ENCODE measurements around the gene GALNT14.

GALNT14 gene

DNA sequence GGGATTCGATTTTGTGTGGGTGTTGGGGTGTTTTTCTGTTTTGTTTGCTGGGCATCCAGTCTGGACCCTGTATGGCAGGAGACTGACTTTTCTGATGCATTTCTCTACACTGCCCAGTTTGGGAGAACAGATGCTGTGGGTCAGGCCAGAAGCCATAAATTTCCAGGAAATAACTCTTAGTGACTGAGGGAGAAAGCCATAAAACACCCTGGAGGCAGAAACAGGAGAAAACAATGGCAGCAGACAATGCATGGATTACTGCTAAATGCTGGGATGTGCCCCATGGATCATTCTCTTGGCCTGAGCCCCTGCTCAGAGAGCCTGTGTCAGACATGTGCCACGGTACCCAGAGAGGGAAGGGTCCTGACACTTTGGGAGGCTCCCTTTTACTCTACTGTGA lies 197.4 kb downstream of the GALNT14 start:
- Histone ChIP-seq H3K9ac (ENCODE audit: low read length) (no peak overlapping the region), H3K9me3 (ENCODE audit: control insufficient read depth, insufficient read depth, low read depth, low read length) (no peaks in the 10 kb centered on the region), H3K36me3 (ENCODE audit: control insufficient read depth, insufficient read depth, low read length) (no peaks in the 10 kb centered on the region), H3K27ac (ENCODE audit: low read depth, low read length) (no peak overlapping the region), H3K4me3 (ENCODE audit: low read depth, low read length) (no peak overlapping the region), H3K27me3 (ENCODE audit: control insufficient read depth, insufficient read depth, low read length) (no peaks in the 10 kb centered on the region), H3K4me1 (ENCODE audit: control insufficient read depth, insufficient read depth, low read length) (peaks cover 48% of the 10 kb centered on the region)

GRCh38 chr2:30939364-30939763 lies 198.9 kb downstream of the GALNT14 start:
- Histone ChIP-seq H3K4me1 (ENCODE audit: control insufficient read depth, insufficient read depth, low read length) (peaks cover 48% of the 10 kb centered on the region), H3K9ac (ENCODE audit: low read length) (no peak overlapping the region), H3K4me3 (ENCODE audit: low read depth, low read length) (no peak overlapping the region), H3K9me3 (ENCODE audit: control insufficient read depth, insufficient read depth, low read depth, low read length) (no peaks in the 10 kb centered on the region), H3K36me3 (ENCODE audit: control insufficient read depth, insufficient read depth, low read length) (no peaks in the 10 kb centered on the region), H3K27ac (ENCODE audit: low read depth, low read length) (no peak overlapping the region), H3K27me3 (ENCODE audit: control insufficient read depth, insufficient read depth, low read length) (no peaks in the 10 kb centered on the region)

GRCh38 chr2:30938196-30938595 lies 200.0 kb downstream of the GALNT14 start:
- no peaks in the 10 kb centered on the region for H3K36me3 ChIP-seq (ENCODE audit: control insufficient read depth, insufficient read depth, low read length)
- no peaks in the 10 kb centered on the region for H3K27me3 ChIP-seq (ENCODE audit: control insufficient read depth, insufficient read depth, low read length)
- H3K4me1 ChIP-seq (ENCODE audit: control insufficient read depth, insufficient read depth, low read length): peaks cover 48% of the 10 kb centered on the region
- H3K9ac ChIP-seq (ENCODE audit: low read length): no peak overlapping the region
- H3K4me3 ChIP-seq (ENCODE audit: low read depth, low read length): no peak overlapping the region
- H3K27ac ChIP-seq (ENCODE audit: low read depth, low read length): no peak overlapping the region
- H3K9me3 ChIP-seq (ENCODE audit: control insufficient read depth, insufficient read depth, low read depth, low read length): no peaks in the 10 kb centered on the region

- no peaks in the 10 kb centered on the region for H3K9me3 ChIP-seq (ENCODE audit: control insufficient read depth, insufficient read depth, low read depth, low read length)
- H3K4me3 ChIP-seq (ENCODE audit: low read depth, low read length): no peak overlapping the region
- H3K27me3 ChIP-seq (ENCODE audit: control insufficient read depth, insufficient read depth, low read length): no peaks in the 10 kb centered on the region
- no peak overlapping the region for H3K27ac ChIP-seq (ENCODE audit: low read depth, low read length)
- no peak overlapping the region for H3K9ac ChIP-seq (ENCODE audit: low read length)
- H3K4me1 ChIP-seq (ENCODE audit: control insufficient read depth, insufficient read depth, low read length): peaks cover 38% of the 10 kb centered on the region
- H3K36me3 ChIP-seq (ENCODE audit: control insufficient read depth, insufficient read depth, low read length): no peaks in the 10 kb centered on the region
Observed at GRCh38 chr2:30936977-30937376, 201.3 kb downstream of the GALNT14 start.

DNA sequence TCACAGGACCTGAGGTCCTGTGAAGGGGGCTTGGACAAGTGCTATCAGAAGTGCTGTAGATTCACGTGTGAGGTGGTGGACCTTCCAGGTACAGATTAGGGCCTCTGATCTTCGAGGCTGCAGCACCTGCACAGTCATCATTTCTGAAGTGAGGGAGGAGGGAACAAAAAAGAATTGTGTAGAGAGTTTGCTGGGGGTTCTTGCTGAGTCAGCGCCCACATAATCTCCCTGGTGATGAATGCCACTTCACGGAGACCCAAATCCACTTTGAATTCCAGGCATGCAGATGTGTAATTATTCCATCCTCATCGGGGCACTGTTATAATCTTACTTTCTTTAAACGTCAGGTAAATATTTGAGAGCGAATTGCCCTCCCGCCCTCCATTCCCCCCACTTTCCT lies 202.4 kb downstream of the GALNT14 start:
- no peaks in the 10 kb centered on the region for H3K36me3 ChIP-seq (ENCODE audit: control insufficient read depth, insufficient read depth, low read length)

GRCh38 chr2:30934066-30934465 lies 204.2 kb downstream of the GALNT14 start:
- H3K4me1 ChIP-seq (ENCODE audit: control insufficient read depth, insufficient read depth, low read length): peaks cover 24% of the 10 kb centered on the region
- H3K9me3 ChIP-seq (ENCODE audit: control insufficient read depth, insufficient read depth, low read depth, low read length): no peaks in the 10 kb centered on the region
- no peak overlapping the region for H3K4me3 ChIP-seq (ENCODE audit: low read depth, low read length)
- no peaks in the 10 kb centered on the region for H3K36me3 ChIP-seq (ENCODE audit: control insufficient read depth, insufficient read depth, low read length)
- no peaks in the 10 kb centered on the region for H3K27me3 ChIP-seq (ENCODE audit: control insufficient read depth, insufficient read depth, low read length)
- no peak overlapping the region for H3K27ac ChIP-seq (ENCODE audit: low read depth, low read length)
- no peak overlapping the region for H3K9ac ChIP-seq (ENCODE audit: low read length)

More for the DNA sequence above, 202.4 kb downstream of the GALNT14 start:
- no peak overlapping the region for H3K9ac ChIP-seq (ENCODE audit: low read length)
- H3K27ac ChIP-seq (ENCODE audit: low read depth, low read length): no peak overlapping the region
- no peaks in the 10 kb centered on the region for H3K27me3 ChIP-seq (ENCODE audit: control insufficient read depth, insufficient read depth, low read length)
- H3K4me3 ChIP-seq (ENCODE audit: low read depth, low read length): no peak overlapping the region
- peaks cover 29% of the 10 kb centered on the region for H3K4me1 ChIP-seq (ENCODE audit: control insufficient read depth, insufficient read depth, low read length)
- H3K9me3 ChIP-seq (ENCODE audit: control insufficient read depth, insufficient read depth, low read depth, low read length): no peaks in the 10 kb centered on the region

GRCh38 chr2:30933496-30933895 lies 204.7 kb downstream of the GALNT14 start:
- H3K9me3 ChIP-seq (ENCODE audit: control insufficient read depth, insufficient read depth, low read depth, low read length): no peaks in the 10 kb centered on the region
- H3K27ac ChIP-seq (ENCODE audit: low read depth, low read length): no peak overlapping the region
- H3K4me3 ChIP-seq (ENCODE audit: low read depth, low read length): no peak overlapping the region
- H3K9ac ChIP-seq (ENCODE audit: low read length): no peak overlapping the region
- no peaks in the 10 kb centered on the region for H3K36me3 ChIP-seq (ENCODE audit: control insufficient read depth, insufficient read depth, low read length)
- peaks cover 20% of the 10 kb centered on the region for H3K4me1 ChIP-seq (ENCODE audit: control insufficient read depth, insufficient read depth, low read length)
- H3K27me3 ChIP-seq (ENCODE audit: control insufficient read depth, insufficient read depth, low read length): no peaks in the 10 kb centered on the region

DNA sequence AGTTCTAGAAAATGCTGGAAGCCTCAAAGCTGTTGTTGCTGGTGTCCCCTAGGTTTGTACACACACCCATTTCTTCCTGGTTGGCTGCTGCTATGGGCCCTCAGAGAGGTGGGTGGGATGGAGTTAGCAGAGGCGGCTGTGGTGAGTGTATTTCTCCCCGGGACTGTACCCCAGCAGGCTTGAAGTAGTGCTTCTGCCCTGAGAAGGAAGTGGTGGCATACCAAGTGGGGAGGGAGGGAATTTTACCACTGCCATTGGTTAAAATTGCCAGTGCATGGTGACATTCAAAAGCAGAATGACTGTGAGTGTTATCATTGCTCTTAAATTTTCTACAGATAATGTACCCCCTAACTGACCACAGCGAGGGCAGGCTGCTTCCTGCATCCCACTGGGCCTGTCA lies 205.4 kb downstream of the GALNT14 start:
- H3K9ac ChIP-seq (ENCODE audit: low read length): no peak overlapping the region
- H3K27ac ChIP-seq (ENCODE audit: low read depth, low read length): no peak overlapping the region
- H3K36me3 ChIP-seq (ENCODE audit: control insufficient read depth, insufficient read depth, low read length): no peaks in the 10 kb centered on the region
- no peaks in the 10 kb centered on the region for H3K9me3 ChIP-seq (ENCODE audit: control insufficient read depth, insufficient read depth, low read depth, low read length)
- H3K27me3 ChIP-seq (ENCODE audit: control insufficient read depth, insufficient read depth, low read length): no peaks in the 10 kb centered on the region
- H3K4me3 ChIP-seq (ENCODE audit: low read depth, low read length): no peak overlapping the region
- H3K4me1 ChIP-seq (ENCODE audit: control insufficient read depth, insufficient read depth, low read length): peaks cover 14% of the 10 kb centered on the region

DNA sequence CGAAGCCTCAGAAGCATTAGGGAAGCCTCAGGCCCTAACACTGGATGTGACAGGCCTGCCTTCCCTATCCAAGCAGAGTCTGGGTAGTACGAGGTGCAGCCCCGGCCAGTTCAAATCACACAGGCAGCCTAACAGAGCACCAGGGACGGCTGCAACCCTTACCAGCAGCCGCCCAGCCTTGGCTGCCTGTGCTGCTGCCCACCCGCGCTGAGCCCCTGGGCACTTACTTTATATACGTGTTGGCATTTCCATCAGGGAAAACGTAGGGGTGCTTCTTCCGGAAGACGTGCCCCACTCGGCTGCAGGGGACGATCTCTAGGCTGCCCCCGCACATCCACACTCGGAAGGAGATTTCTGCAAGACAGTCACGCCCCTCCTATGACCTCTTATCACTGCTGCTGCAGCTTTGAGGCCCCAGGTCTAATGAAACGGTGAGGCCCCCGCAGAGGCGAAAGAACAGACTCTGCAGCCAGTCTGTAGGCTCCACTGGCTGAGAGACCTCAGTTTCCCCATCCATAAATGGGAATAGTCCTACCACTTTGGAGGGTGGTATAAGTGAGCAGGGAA lies 206.3 kb downstream of the GALNT14 start:
- no peaks in the 10 kb centered on the region for H3K27me3 ChIP-seq (ENCODE audit: control insufficient read depth, insufficient read depth, low read length)
- H3K9ac ChIP-seq (ENCODE audit: low read length): no peak overlapping the region
- H3K36me3 ChIP-seq (ENCODE audit: control insufficient read depth, insufficient read depth, low read length): no peaks in the 10 kb centered on the region
- H3K9me3 ChIP-seq (ENCODE audit: control insufficient read depth, insufficient read depth, low read depth, low read length): no peaks in the 10 kb centered on the region
- H3K4me1 ChIP-seq (ENCODE audit: control insufficient read depth, insufficient read depth, low read length): peaks cover 4% of the 10 kb centered on the region
- H3K27ac ChIP-seq (ENCODE audit: low read depth, low read length): no peak overlapping the region
- H3K4me3 ChIP-seq (ENCODE audit: low read depth, low read length): no peak overlapping the region

DNA sequence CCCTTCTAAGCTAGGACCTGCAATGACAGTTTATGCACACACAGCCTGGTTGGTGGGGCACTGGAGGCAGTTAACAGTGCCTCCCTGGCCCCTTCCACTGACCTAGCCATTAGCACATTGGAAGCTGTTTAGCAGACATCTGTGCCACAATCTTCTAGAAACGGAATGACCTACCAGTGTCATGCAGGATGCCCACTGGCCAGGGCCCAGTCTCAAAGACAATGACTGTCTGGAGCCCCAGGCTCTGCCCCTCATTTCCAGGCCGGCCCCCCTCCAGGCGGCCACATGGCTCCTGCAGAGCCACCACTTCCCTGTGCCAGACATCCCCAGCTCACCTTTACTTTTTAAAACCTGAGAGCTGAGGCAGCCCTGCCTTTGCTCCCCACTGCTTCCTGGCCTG lies 207.5 kb downstream of the GALNT14 start:
- Histone ChIP-seq H3K4me1 (ENCODE audit: control insufficient read depth, insufficient read depth, low read length) (no peaks in the 10 kb centered on the region), H3K4me3 (ENCODE audit: low read depth, low read length) (no peak overlapping the region), H3K27ac (ENCODE audit: low read depth, low read length) (no peak overlapping the region), H3K36me3 (ENCODE audit: control insufficient read depth, insufficient read depth, low read length) (no peaks in the 10 kb centered on the region), H3K27me3 (ENCODE audit: control insufficient read depth, insufficient read depth, low read length) (no peaks in the 10 kb centered on the region), H3K9ac (ENCODE audit: low read length) (no peak overlapping the region), H3K9me3 (ENCODE audit: control insufficient read depth, insufficient read depth, low read depth, low read length) (no peaks in the 10 kb centered on the region)

- Histone ChIP-seq H3K4me1 (ENCODE audit: control insufficient read depth, insufficient read depth, low read length) (peaks cover 3% of the 10 kb centered on the region; the same call in 1 of the 2 replicates), H3K9ac (ENCODE audit: low read length) (no peak overlapping the region), H3K27ac (ENCODE audit: low read depth, low read length) (no peak overlapping the region), H3K36me3 (ENCODE audit: control insufficient read depth, insufficient read depth, low read length) (no peaks in the 10 kb centered on the region), H3K9me3 (ENCODE audit: control insufficient read depth, insufficient read depth, low read depth, low read length) (no peaks in the 10 kb centered on the region), H3K4me3 (ENCODE audit: low read depth, low read length) (no peak overlapping the region), H3K27me3 (ENCODE audit: control insufficient read depth, insufficient read depth, low read length) (no peaks in the 10 kb centered on the region)
Observed at GRCh38 chr2:30927465-30928075, 210.7 kb downstream of the GALNT14 start.
